Ascending aorta (tissue), 2 donors: ENCODE results near the gene GP9. TPM values are rescaled to one million over a fixed set of nuclear protein-coding genes. Genes with fewer than 3 reads are reported as not detected.
"Not testable (repeated sequence)": the region's sequence is repeated elsewhere in the genome, so short reads cannot be mapped to it uniquely, and the experiment has no call there.

Experiments
- DNase-seq, 2 donors: peaks; one replicate each; pipeline ENCODE4 v3.0.0-alpha.2; 2019; ENCODE audit warnings: low spot score in 2 of 2
- H3K27ac ChIP-seq, 2 donors: fragments of 200-600 bp; sonication (generic); one replicate each; pipeline ENCODE4 v1.5.1; 2016 to 2017; ENCODE audit warnings: mild to moderate bottlenecking in 1 of 2
- H3K27me3 ChIP-seq: fragments of 200-600 bp; sonication (generic); one replicate; pipeline ENCODE4 v1.5.1; 2017
- H3K36me3 ChIP-seq, 2 donors: fragments of 200-600 bp; sonication (generic); one replicate each; pipeline ENCODE4 v1.5.1; 2016
- H3K4me1 ChIP-seq, 2 donors: fragments of 200-600 bp; sonication (generic); one replicate each; pipeline ENCODE4 v1.5.1; 2016 to 2017; ENCODE audit warnings: mild to moderate bottlenecking in 1 of 2
- H3K4me3 ChIP-seq, 2 donors: fragments of 200-600 bp; sonication (generic); one replicate each; pipeline ENCODE4 v1.5.1; 2016 to 2017; ENCODE audit warnings: mild to moderate bottlenecking in 1 of 2
- H3K9me3 ChIP-seq, 2 donors: fragments of 200-600 bp; sonication (generic); one replicate each; pipeline ENCODE4 v1.5.1; 2016
- intact Hi-C: fragments of 100-400 bp; cut with DNase I; formaldehyde crosslinking; loops from one replicate; pipeline ENCODE4 v1.15.1; 2023
- total RNA-seq: library from RNA; depleted of rRNA; stranded (reverse); fragments of >200 nt; gene quantifications from one replicate; pipeline ENCODE4 v1.1.0, GENCODE V29; 2016
- TF ChIP-seq, protein P1 (sequence below), 3 experiments: fragments of 200-600 bp in 2 of 3; fragments of 450-650 bp in 1 of 3; sonication (generic) in 2 of 3; IDR thresholded peaks; one replicate each; pipeline ENCODE4 v1.5.1; 2016 to 2019; ENCODE audit warnings: antibody characterized with exemption in 3 of 3, mild to moderate bottlenecking in 1 of 3, moderate library complexity in 1 of 3

Gene GP9
- total RNA-seq, 1 donor from 2014 or later: not detected

DNA sequence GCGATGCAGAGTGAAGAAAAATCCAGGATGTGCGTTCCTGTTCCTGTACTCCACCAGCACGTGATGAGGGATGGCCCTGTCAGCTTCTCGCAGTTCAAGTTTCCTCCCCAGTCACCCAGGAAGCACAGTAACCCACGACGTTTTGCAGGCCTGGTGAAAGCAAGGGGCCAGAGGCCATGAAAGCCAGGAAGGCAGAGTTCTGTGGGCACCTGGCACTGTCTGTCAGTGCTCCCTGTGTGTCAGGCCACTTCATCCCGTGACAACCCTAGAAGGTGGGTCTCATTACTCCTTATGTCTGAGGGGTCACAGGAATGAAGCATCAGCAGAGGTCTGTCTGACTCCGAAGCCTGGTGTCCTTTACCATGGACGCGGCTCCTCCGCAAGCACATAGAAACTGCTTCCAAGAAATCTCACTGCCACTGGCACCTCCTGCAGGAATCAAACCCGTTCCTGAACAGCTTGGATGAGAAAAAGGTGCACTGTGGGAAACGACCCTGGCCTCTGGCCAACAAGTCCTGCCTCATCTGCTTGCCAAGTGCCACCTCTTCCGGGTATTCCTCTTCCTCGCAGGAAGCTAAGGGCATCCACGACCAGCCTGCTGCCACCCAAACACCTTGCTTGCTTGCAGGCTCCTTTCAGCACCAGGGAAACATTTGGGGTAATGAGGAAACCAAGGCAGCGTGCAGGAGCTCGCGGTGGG, 46.4 kb downstream of the GP9 start:
- H3K27me3 ChIP-seq: no peaks in the 10 kb centered on the region
- H3K4me3 ChIP-seq: no peak overlapping the region
- TF ChIP-seq, protein P1, sequence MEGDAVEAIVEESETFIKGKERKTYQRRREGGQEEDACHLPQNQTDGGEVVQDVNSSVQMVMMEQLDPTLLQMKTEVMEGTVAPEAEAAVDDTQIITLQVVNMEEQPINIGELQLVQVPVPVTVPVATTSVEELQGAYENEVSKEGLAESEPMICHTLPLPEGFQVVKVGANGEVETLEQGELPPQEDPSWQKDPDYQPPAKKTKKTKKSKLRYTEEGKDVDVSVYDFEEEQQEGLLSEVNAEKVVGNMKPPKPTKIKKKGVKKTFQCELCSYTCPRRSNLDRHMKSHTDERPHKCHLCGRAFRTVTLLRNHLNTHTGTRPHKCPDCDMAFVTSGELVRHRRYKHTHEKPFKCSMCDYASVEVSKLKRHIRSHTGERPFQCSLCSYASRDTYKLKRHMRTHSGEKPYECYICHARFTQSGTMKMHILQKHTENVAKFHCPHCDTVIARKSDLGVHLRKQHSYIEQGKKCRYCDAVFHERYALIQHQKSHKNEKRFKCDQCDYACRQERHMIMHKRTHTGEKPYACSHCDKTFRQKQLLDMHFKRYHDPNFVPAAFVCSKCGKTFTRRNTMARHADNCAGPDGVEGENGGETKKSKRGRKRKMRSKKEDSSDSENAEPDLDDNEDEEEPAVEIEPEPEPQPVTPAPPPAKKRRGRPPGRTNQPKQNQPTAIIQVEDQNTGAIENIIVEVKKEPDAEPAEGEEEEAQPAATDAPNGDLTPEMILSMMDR (IDR thresholded peaks at IDR 0.05): no peak
- intact Hi-C loops: no loop called here
- no peaks in the 10 kb centered on the region for H3K9me3 ChIP-seq
- no peak overlapping the region for H3K27ac ChIP-seq
- H3K4me1 ChIP-seq: peaks cover 0 to 5% of the 10 kb centered on the region in 2 donors
- peaks cover 10 to 23% of the 10 kb centered on the region in 2 donors for H3K36me3 ChIP-seq
- no peak for DNase-seq

DNA sequence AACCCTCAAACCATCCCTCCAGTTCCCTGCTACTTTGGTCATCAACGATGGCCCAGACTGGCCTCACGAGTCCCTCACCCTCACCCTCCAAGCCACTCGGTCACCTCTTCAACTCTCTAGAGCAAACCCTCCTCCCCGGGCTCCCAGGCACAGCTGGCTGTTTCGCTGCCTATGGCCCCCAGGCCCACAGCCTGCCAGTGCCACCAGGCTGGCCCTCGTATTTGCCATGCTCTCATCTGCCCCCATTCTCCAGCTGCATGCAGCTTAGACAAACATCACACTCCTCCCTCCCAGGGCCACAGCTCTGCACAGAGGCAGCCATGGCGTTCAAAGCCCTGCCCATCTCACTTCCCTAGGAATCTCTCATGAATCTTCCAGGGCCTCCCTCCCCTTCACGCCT, 47.2 kb downstream of the GP9 start:
- TF ChIP-seq, protein P1 (IDR thresholded peaks at IDR 0.05): no peak
- H3K9me3 ChIP-seq: no peaks in the 10 kb centered on the region
- intact Hi-C loops: no loop called here
- H3K27ac ChIP-seq: no peak overlapping the region
- H3K27me3 ChIP-seq: no peaks in the 10 kb centered on the region
- DNase-seq: no peak
- peaks cover 0 to 5% of the 10 kb centered on the region in 2 donors for H3K4me1 ChIP-seq
- peaks cover 10 to 23% of the 10 kb centered on the region in 2 donors for H3K36me3 ChIP-seq
- no peak overlapping the region for H3K4me3 ChIP-seq

DNA sequence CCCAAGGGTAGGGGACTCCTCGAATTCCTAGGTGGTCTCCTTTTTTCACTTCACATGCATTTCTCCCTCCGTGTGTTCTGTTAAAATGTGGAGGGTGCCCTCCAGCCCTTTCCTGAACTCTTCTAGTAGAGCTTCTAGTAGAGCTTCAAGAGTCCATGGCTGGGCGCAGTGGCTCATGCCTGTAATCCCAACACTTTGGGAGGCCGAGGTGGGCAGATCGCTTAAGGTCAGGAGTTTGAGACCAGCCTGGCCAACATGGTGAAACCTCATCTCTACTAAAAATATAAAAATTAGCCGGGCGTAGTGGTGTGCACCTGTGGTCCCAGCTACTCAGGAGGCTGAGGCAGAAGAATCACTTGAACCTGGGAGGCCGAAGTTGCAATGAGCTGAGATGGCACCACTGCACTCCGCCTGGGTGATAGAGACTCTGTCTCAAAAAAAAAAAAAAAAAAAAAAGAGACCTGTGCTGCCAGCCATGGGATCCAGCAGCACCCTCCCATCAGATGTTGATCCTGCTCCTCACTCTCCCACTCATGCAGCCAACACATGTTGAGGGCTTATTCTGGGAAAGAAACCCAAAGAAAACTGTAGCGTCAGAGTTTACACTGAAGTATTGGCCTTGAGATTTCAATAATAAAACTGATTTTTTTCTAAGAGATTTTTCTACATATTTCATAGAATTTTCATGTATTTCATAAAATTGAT, 50.6 kb downstream of the GP9 start:
- H3K9me3 ChIP-seq, H3K27ac ChIP-seq, H3K27me3 ChIP-seq, H3K4me3 ChIP-seq, intact Hi-C loops, H3K4me1 ChIP-seq, DNase-seq: not testable (repeated sequence)
- H3K36me3 ChIP-seq: peaks cover 10 to 37% of the 10 kb centered on the region in 2 donors

Other genes starting within 250 kb of the GP9 start
- 23.4 TPM for gene ACAD9, start 181.2 kb upstream of the GP9 start, total RNA-seq
- not detected for gene CFAP92, start 66.7 kb upstream of the GP9 start, total RNA-seq
- gene EFCC1, start 59.5 kb upstream of the GP9 start, total RNA-seq: 3.6 TPM
- gene RAB43, start 61.0 kb downstream of the GP9 start, total RNA-seq: 72.9 TPM
- gene ISY1, start 100.3 kb downstream of the GP9 start, total RNA-seq: 22.5 TPM
- gene CNBP, start 123.1 kb downstream of the GP9 start, total RNA-seq: 166 TPM
- gene COPG1, start 188.8 kb downstream of the GP9 start, total RNA-seq: 224 TPM
- gene HMCES, start 218.1 kb downstream of the GP9 start, total RNA-seq: 11.2 TPM